ENCODE measurements around the gene RAB4A. TPM values are rescaled to one million over a fixed set of nuclear protein-coding genes. Genes with fewer than 3 reads are reported as not detected.

RAB4A gene
- total and polyA plus RNA-seq, 10 of the 15 experiments (the other 5 are each of a cell fraction or from before 2014, with no cell fraction given) = 4.0 to 35.8 (median 17.7) TPM

GRCh38 chr1:229293528-229294204 lies 22.8 kb downstream of the RAB4A start:
- ChIA-PET CTCF (interaction anchor here (0.6 to 1.0 kb wide), 2 partner anchors 221 to 492 kb away, joined by 3 read pairs; no protein-coding TSS in a partner anchor), RAD21 (ENCODE audit: unreplicated experiment) (no interaction called here), POLR2A (no interaction called here), SMC1A (ENCODE audit: uncharacterized antibody, unreplicated experiment) (no interaction called here)
- no peak overlapping the region for H3K4me3 ChIP-seq
- 97% methylated on average over 10 of the region's 10 CpGs for WGBS (ENCODE audit: insufficient coverage, insufficient replicate concordance, low lambda C conversion rate, missing lambda C conversion rate)
- H3K27me3 ChIP-seq (replicated peaks in 1 of 2; ENCODE audit: control insufficient read depth in 2 of 2, insufficient read depth in 2 of 2, low read length in 1 of 2) = no peaks in the 10 kb centered on the region
- H3K4me1 ChIP-seq (ENCODE audit: control insufficient read depth, insufficient read depth, low read length) = no peaks in the 10 kb centered on the region
- H3K27ac ChIP-seq (ENCODE audit: control insufficient read depth, insufficient read depth) = no peak overlapping the region
- no peaks in the 10 kb centered on the region for H4K20me1 ChIP-seq (ENCODE audit: control insufficient read depth, insufficient read depth)
- TF ChIP-seq MEF2B (IDR thresholded peaks at IDR 0.05; ENCODE audit: partially characterized antibody, poor library complexity, severe bottlenecking) (no peak), POLR2AphosphoS5 (IDR thresholded peaks at IDR 0.05; ENCODE audit: low read length) (peak; percentile 23; the same call in 1 of the 2 replicates)
- in situ Hi-C loops (cut with MboI) = no loop called here
- no peaks in the 10 kb centered on the region for H3K79me2 ChIP-seq (ENCODE audit: control insufficient read depth, insufficient read depth, low read length)
- H2AFZ ChIP-seq (ENCODE audit: control insufficient read depth, low read depth, low read length) = no peak overlapping the region
- no peak overlapping the region for H3K4me2 ChIP-seq (ENCODE audit: control insufficient read depth, insufficient read depth)
- H3K9me3 ChIP-seq (replicated peaks; ENCODE audit: control insufficient read depth, insufficient read depth, low read length) = no peaks in the 10 kb centered on the region
- FAIRE-seq (no peak), DNase-seq (ENCODE audit: low read depth, low spot score) (no peak), ATAC-seq (no peak)
- H3K9ac ChIP-seq (ENCODE audit: control insufficient read depth, insufficient read depth, low read length) = no peak overlapping the region
- BruUV-seq (replicated peaks) = no TSS peak
- intact Hi-C loops (cut with micrococcal nuclease; ENCODE audit: unreplicated experiment) = no loop called here
- H3K36me3 ChIP-seq (ENCODE audit: control insufficient read depth in 2 of 2, insufficient read depth in 2 of 2, low read length in 1 of 2) = no peaks in the 10 kb centered on the region

- ChIA-PET POLR2A (no interaction called here), CTCF (no interaction called here), RAD21 (ENCODE audit: unreplicated experiment) (no interaction called here), SMC1A (ENCODE audit: uncharacterized antibody, unreplicated experiment) (no interaction called here)
- DNase-seq (ENCODE audit: low read depth, low spot score) (no peak), ATAC-seq (no peak), FAIRE-seq (no peak)
- Histone ChIP-seq H3K4me2 (ENCODE audit: control insufficient read depth, insufficient read depth) (no peak overlapping the region), H3K9ac (ENCODE audit: control insufficient read depth, insufficient read depth, low read length) (no peak overlapping the region), H3K27me3 (replicated peaks in 1 of 2; ENCODE audit: control insufficient read depth in 2 of 2, insufficient read depth in 2 of 2, low read length in 1 of 2) (no peaks in the 10 kb centered on the region), H3K9me3 (replicated peaks; ENCODE audit: control insufficient read depth, insufficient read depth, low read length) (no peaks in the 10 kb centered on the region), H3K79me2 (ENCODE audit: control insufficient read depth, insufficient read depth, low read length) (no peaks in the 10 kb centered on the region), H3K36me3 (ENCODE audit: control insufficient read depth in 2 of 2, insufficient read depth in 2 of 2, low read length in 1 of 2) (peaks cover 0 to 2% of the 10 kb centered on the region in 2 experiments; a peak in 1 of 4 replicates), H3K27ac (ENCODE audit: control insufficient read depth, insufficient read depth) (no peak overlapping the region), H2AFZ (ENCODE audit: control insufficient read depth, low read depth, low read length) (no peak overlapping the region), H4K20me1 (ENCODE audit: control insufficient read depth, insufficient read depth) (no peaks in the 10 kb centered on the region), H3K4me1 (ENCODE audit: control insufficient read depth, insufficient read depth, low read length) (no peaks in the 10 kb centered on the region), H3K4me3 (no peak overlapping the region)
- no TSS peak for BruUV-seq (replicated peaks)
- in situ Hi-C loops (cut with MboI) (no loop called here), intact Hi-C loops (cut with micrococcal nuclease; ENCODE audit: unreplicated experiment) (no loop called here)
- WGBS (ENCODE audit: insufficient coverage, insufficient replicate concordance, low lambda C conversion rate, missing lambda C conversion rate) = 98% methylated on average over 11 of the region's 11 CpGs
- no peak for TF ChIP-seq BMI1 (IDR thresholded peaks at IDR 0.05; ENCODE audit: borderline replicate concordance)
- TF ChIP-seq CBX3 (IDR thresholded peaks at IDR 0.05; ENCODE audit: borderline replicate concordance, low read depth) = no peak
- TF ChIP-seq ZNF207 (IDR thresholded peaks at IDR 0.05; ENCODE audit: borderline replicate concordance) = no peak
- TF ChIP-seq SMAD5 (IDR thresholded peaks at IDR 0.05; ENCODE audit: low read depth) = no peak
- TF ChIP-seq CUX1 (IDR thresholded peaks at IDR 0.05; ENCODE audit: insufficient replicate concordance, low read depth, low read length) = no peak
- no peak for TF ChIP-seq NR2F1 (conservative IDR thresholded peaks at IDR 0.05)
- TF ChIP-seq ESRRA (IDR thresholded peaks at IDR 0.05; ENCODE audit: low read length) = no peak
- no peak for TF ChIP-seq NFYA (IDR thresholded peaks at IDR 0.05; ENCODE audit: borderline replicate concordance, low read depth, low read length)
- TF ChIP-seq CHD4 (IDR thresholded peaks at IDR 0.05) = no peak
- no peak for TF ChIP-seq EED (IDR thresholded peaks at IDR 0.05; ENCODE audit: low read depth)
Measured at GRCh38 chr1:229295745-229296144, 24.8 kb downstream of the RAB4A start.
